GM10248 (cell line): Measurements from ENCODE around the gene DUT.
"Not testable (repeated sequence)": the region's sequence is repeated elsewhere in the genome, so short reads cannot be mapped to it uniquely, and the experiment has no call there.

ENCODE experiments used
- CTCF ChIA-PET: fragments of 300-600 bp; sonication (Branson Sonifier 250); formaldehyde crosslinking; extraction: SDS; loops from one replicate; lab custom pipeline; 2021; ENCODE audit warnings: antibody characterized with exemption; lab: Yijun Ruan, JAX
- POLR2A ChIA-PET: fragments of 350-650 bp; sonication (Branson Sonifier 250); formaldehyde crosslinking; extraction: SDS; loops from one replicate; lab custom pipeline; 2020; ENCODE audit warnings: antibody characterized with exemption; lab: Yijun Ruan, JAX
- DNase-seq: peaks from one replicate; pipeline ENCODE4 v3.0.0; 2012; ENCODE audit errors: extremely low spot score
- TF ChIP-seq, protein P1 (sequence below): IDR thresholded peaks from 2 replicates; pipeline ENCODE4 v1.5.1; 2012; ENCODE audit warnings: mild to moderate bottlenecking, low read depth; ENCODE audit errors: extremely low read depth, missing control alignments, control extremely low read depth

The DUT gene

DNA sequence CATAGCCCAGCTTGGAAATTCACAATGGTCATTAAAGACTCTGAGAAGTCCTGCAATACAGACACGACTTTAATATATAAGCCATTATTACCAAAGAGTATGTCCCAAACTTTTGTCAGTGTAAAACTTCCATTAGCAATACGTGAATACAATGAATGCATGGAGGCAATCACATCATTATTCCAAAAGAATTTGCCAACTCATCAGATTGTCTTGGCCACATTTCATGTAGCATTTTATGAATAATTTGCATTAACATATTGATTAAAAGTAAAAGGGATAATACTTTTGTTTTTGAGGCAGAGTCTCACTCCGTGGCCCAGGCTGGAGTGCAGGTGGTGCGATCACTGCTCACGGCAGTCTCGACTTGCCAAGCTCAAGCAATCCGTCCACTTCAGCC lies 7.9 kb upstream of the DUT start:
- CTCF ChIA-PET = interaction anchor here (1.0 to 1.4 kb wide), 3 partner anchors 12 to 18 kb away, joined by 3 to 4 read pairs (median 3); no protein-coding TSS in a partner anchor
- no peak for DNase-seq
- TF ChIP-seq, protein P1, sequence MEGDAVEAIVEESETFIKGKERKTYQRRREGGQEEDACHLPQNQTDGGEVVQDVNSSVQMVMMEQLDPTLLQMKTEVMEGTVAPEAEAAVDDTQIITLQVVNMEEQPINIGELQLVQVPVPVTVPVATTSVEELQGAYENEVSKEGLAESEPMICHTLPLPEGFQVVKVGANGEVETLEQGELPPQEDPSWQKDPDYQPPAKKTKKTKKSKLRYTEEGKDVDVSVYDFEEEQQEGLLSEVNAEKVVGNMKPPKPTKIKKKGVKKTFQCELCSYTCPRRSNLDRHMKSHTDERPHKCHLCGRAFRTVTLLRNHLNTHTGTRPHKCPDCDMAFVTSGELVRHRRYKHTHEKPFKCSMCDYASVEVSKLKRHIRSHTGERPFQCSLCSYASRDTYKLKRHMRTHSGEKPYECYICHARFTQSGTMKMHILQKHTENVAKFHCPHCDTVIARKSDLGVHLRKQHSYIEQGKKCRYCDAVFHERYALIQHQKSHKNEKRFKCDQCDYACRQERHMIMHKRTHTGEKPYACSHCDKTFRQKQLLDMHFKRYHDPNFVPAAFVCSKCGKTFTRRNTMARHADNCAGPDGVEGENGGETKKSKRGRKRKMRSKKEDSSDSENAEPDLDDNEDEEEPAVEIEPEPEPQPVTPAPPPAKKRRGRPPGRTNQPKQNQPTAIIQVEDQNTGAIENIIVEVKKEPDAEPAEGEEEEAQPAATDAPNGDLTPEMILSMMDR = no peak
- POLR2A ChIA-PET = interaction anchor here (0.6 kb wide), 1 partner anchor 1760 kb away, joined by 4 read pairs; no protein-coding TSS in a partner anchor

DNA sequence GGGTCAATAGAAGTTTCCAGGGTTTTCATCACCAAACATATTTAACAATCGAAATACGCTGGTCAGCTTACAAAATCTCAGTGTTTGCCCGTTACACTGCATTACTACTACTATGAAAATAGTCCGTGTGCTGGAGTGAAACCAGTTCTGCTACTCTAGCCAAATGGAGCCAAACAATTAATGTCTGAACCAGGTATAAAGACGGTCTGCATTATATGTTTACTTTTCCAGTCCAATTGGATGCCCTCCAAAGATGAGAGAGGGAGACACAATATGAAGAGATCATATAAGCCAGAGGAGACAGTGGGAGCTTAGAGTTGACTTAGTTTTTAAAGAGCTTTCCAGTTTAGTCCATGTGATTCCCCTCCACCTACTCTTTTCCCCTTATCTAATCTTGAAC lies 6.3 kb upstream of the DUT start:
- TF ChIP-seq, protein P1 = no peak
- CTCF ChIA-PET = interaction anchor here (1.5 to 1.6 kb wide), 2 partner anchors 9 to 12 kb away, joined by 4 read pairs; no protein-coding TSS in a partner anchor
- no peak for DNase-seq
- POLR2A ChIA-PET = no interaction called here

DNA sequence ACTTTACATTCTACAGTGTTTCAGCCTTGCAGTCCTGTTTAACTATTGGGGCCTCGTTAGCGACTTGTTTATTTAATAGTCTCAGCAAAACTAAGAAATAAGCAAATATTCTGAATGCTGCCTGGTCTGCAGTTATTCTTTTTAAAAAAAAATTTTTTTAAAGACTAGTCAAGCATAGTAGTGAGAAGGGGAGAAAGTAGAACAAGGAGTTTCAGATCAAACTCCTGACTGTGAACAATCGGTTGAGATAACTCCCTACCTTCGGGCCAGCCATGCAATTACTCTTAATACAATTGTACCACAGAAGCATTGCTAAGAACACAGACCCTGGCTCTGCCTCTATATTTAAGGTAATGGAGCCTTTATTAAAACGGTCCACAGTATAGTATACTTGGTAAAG lies 5.8 kb upstream of the DUT start:
- ChIA-PET POLR2A (no interaction called here), CTCF (interaction anchor here (1.5 to 1.6 kb wide), 2 partner anchors 8 to 12 kb away, joined by 4 read pairs; no protein-coding TSS in a partner anchor)
- TF ChIP-seq, protein P1 = no peak
- DNase-seq = no peak

DNA sequence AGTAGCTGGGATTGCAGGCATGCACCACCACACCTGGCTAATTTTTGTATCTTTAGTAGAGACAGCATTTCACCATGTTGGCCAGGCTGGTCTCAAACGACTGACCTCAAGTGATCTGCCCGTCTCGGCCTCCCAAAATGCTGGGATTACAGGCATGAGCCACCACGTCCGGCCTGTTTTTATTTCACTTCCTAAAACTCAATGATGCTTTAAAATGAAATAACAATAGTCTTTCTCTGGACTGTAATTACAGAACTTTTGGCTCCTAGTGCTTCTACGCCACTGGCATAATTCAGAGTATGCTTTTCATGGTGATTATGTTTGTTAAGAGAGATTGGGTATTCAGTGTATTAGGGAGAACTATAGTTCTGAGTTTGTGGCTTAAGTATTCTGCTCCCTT lies 5.0 kb upstream of the DUT start:
- DNase-seq, POLR2A ChIA-PET: not testable (repeated sequence)
- CTCF ChIA-PET = interaction anchor here (0.6 to 1.6 kb wide), 3 partner anchors 8 to 39 kb away, joined by 3 to 4 read pairs (median 3); no protein-coding TSS in a partner anchor

DNA sequence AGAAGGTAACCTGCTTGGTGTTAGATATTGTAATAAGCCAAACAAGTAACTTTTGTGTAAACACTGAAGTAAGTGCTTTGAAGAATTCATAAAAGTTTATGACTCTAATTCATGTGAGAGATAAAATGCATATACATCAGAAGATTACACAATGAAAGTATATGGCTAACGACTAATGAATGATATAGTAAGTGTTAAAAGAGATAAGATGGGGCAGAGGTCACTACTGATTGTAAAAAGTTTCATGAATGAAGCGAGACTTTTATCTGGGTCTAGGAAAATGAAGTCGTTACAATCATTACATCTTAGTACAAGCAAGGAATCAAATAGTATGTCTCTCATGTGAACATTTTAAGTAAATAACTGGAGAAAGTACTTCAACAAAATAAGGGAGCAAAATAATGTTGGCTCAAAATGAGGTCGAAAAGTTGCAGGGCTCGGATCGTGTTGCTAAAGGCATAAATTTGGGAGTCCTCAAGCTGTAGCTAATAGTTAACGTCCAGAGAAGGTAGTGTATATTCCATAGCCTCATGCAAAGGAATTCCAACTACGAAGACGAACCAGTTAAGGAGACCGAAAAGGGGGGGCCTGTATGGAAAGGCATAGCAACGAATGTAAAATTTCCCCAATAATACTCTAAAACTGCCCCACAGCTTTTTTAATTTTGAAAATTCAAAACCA lies 984 bp upstream of the DUT start:
- DNase-seq = no peak
- TF ChIP-seq, protein P1 = no peak
- CTCF ChIA-PET = interaction anchor here (0.9 to 1.7 kb wide), 2 partner anchors 22 to 44 kb away, joined by 3 to 5 read pairs; no protein-coding TSS in a partner anchor
- POLR2A ChIA-PET = interaction anchor here (1.1 kb wide), 1 partner anchor 481 kb away, joined by 3 read pairs; the partner anchor contains the start of gene CEP152

DNA sequence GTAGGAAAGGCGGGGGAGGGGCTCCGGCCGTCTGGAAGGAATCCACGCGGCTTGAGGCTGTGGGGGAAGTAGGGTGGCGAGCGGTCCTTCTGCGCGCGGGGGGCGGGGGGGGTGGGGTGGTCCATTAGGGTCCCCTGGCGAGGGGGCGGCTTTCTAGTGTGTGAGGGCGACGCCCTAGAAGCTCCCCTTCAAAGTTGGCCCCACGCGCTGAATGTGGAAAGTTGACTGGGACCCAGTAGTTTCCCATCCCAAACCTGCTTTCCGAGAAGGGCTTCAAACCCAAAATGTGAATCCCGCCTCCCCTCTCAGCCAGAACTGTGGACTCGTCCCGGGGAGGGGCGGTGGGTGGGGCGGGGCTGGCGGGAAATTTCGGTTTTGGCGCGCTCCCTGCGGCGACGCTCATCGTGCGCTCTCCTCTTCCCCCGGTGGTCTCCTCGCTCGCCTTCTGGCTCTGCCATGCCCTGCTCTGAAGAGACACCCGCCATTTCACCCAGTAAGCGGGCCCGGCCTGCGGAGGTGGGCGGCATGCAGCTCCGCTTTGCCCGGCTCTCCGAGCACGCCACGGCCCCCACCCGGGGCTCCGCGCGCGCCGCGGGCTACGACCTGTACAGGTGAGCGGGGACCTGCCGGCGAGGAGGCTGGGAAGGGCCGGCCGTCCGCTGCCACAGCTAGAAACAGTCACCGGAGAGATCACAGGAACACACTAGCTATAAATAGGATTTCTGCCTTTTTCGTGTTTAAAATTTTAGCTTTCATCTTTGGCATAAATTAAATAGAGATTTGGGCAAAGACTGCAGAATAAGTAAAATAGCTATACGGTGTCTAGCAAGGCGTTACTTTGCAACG lies 790 bp downstream of the DUT start:
- TF ChIP-seq, protein P1 = no peak
- peak; percentile 83 for DNase-seq
- ChIA-PET CTCF (interaction anchor here (0.6 to 2.3 kb wide), 6 partner anchors 10 to 797 kb away, joined by 3 to 10 read pairs (median 3); no protein-coding TSS in a partner anchor), POLR2A (interaction anchor here (0.5 to 1.1 kb wide), 3 partner anchors 128 to 479 kb away, joined by 3 to 6 read pairs (median 3); partner anchors contain the start of gene CEP152)
